ENCODE results near the gene SLC7A6OS.

The SLC7A6OS gene

DNA sequence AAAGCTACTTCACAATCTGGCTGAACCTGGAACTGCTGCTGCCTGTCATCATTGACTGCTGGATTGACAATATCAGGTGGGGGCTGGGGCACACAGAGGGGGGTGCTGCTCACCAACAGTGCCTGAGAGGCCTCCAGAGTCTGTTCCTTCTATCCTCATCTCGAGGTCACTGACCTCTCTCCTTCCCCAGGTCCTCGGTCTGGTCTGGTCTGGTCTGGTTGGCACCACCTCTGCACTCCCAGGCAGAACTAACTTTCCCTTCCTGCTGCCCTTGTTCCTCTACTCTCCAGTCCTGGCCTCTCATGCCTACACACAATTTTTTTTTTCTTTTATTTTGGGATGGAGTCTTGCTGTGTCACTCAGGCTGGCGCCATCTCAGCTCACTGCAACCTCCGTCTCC is 61.4 kb downstream of the SLC7A6OS start:
- no peak for DNase-seq

All from fibroblast of skin of right biceps (primary cell).